HepG2 (cell line): ENCODE data around the gene PSMB2. TPM values are rescaled to one million over a fixed set of nuclear protein-coding genes. Genes with fewer than 3 reads are reported as not detected.

Experiments used
- ATAC-seq: fragments of 200-7000 bp; cut with Tn5 transposase; 3 replicates; pipeline ENCODE4 v1.9.1; 2020; ENCODE audit warnings: mild to moderate bottlenecking, moderate library complexity
- BruUV-seq: library from RNA; stranded (reverse); fragments of 400-500 nt; replicated peaks from 2 replicates; lab custom pipeline; 2021; lab: Mats Ljungman, UMichigan
- CTCF ChIA-PET: fragments of 300-600 bp; formaldehyde crosslinking; extraction: SDS; loops from one replicate; lab custom pipeline; 2021; ENCODE audit warnings: low total read pairs, inconsistent platforms, low intra/inter-chr PET ratio; lab: Yijun Ruan, JAX
- POLR2A ChIA-PET: fragments of 350-600 bp; sonication (Branson Sonifier 250); formaldehyde crosslinking; loops from one replicate; lab custom pipeline; 2020; ENCODE audit warnings: antibody characterized with exemption, inconsistent platforms; lab: Yijun Ruan, JAX
- DNase-seq: peaks from one replicate; pipeline ENCODE4 v3.0.0-alpha.2; 2015; ENCODE audit warnings: low spot score
- FAIRE-seq: peaks from 3 replicates; lab custom pipeline; 2011; peaks lifted over from hg19 to GRCh38; lab: Jason Lieb, UNC
- H2AFZ ChIP-seq: one replicate; pipeline ENCODE4 v1.6.1; 2011; ENCODE audit warnings: low read length, inconsistent platforms
- H3K27ac ChIP-seq: fragments of 300-600 bp; 3 replicates; pipeline ENCODE4 v1.8.0; 2011; ENCODE audit warnings: mixed run types, mild to moderate bottlenecking, mixed read lengths, low read length, inconsistent platforms; ENCODE audit not compliant: insufficient read depth; ENCODE audit errors: extremely low read length
- H3K27me3 ChIP-seq, 2 experiments: fragments of 200-600 bp in 1 of 2; 2 replicates in 1 of 2; 3 replicates in 1 of 2; pipeline versions ENCODE4 v1.6.0 to v1.8.0; 2011; ENCODE audit warnings: low read length in 2 of 2, mild to moderate bottlenecking in 2 of 2, moderate library complexity in 2 of 2, inconsistent platforms in 1 of 2; ENCODE audit not compliant: insufficient read depth in 2 of 2, control insufficient read depth in 1 of 2
- H3K36me3 ChIP-seq, 2 experiments: fragments of 200-600 bp in 1 of 2; replicated peaks in 1 of 2; 2 replicates in 1 of 2; 3 replicates in 1 of 2; pipeline versions ENCODE4 v1.5.1 to v1.8.0; 2011; ENCODE audit warnings: low read length in 2 of 2, inconsistent platforms in 1 of 2; ENCODE audit not compliant: insufficient read depth in 2 of 2, control insufficient read depth in 1 of 2
- H3K4me1 ChIP-seq: 2 replicates; pipeline ENCODE4 v1.5.1; 2012; ENCODE audit warnings: low read length, inconsistent platforms; ENCODE audit not compliant: insufficient read depth
- H3K4me2 ChIP-seq: 2 replicates; pipeline ENCODE4 v1.6.0; 2011; ENCODE audit warnings: low read depth, low read length, inconsistent platforms
- H3K4me3 ChIP-seq, 3 experiments: fragments of 200-600 bp in 1 of 3; sonication (generic), shearing (Covaris generic) in 1 of 3; replicated peaks in 1 of 3; 2 replicates each; pipeline ENCODE4 v1.5.1; 2011 to 2016; ENCODE audit warnings: low read length in 3 of 3, inconsistent platforms in 2 of 3, low read depth in 2 of 3, mild to moderate bottlenecking in 2 of 3, control low read depth in 1 of 3, mixed read lengths in 1 of 3; ENCODE audit not compliant: insufficient read depth in 1 of 3
- H3K79me2 ChIP-seq: one replicate; pipeline ENCODE4 v1.6.1; 2011; ENCODE audit warnings: low read length, inconsistent platforms; ENCODE audit not compliant: insufficient read depth
- H3K9ac ChIP-seq: 2 replicates; pipeline ENCODE4 v1.6.0; 2011; ENCODE audit warnings: mild to moderate bottlenecking, low read depth, low read length, inconsistent platforms; ENCODE audit not compliant: insufficient read depth
- H3K9me3 ChIP-seq: 2 replicates; pipeline ENCODE4 v1.5.1; 2012; ENCODE audit warnings: mild to moderate bottlenecking, low read length
- H4K20me1 ChIP-seq: 2 replicates; pipeline ENCODE4 v1.6.0; 2011; ENCODE audit warnings: inconsistent platforms, mild to moderate bottlenecking, low read length, moderate library complexity; ENCODE audit not compliant: insufficient read depth
- AKAP8 ChIP-seq: sonication (generic); formaldehyde crosslinking; IDR thresholded peaks from 2 replicates; pipeline ENCODE4 v1.5.1; 2020; ENCODE audit warnings: mild to moderate bottlenecking, missing genetic modification reagents
- BRCA1 ChIP-seq: sonication (generic); formaldehyde crosslinking; IDR thresholded peaks from 2 replicates; pipeline ENCODE4 v1.4.0; 2020; ENCODE audit warnings: missing genetic modification reagents
- FOXO1 ChIP-seq: sonication (generic); formaldehyde crosslinking; IDR thresholded peaks from 2 replicates; pipeline ENCODE4 v1.4.0; 2020; ENCODE audit warnings: missing genetic modification reagents
- IKZF4 ChIP-seq: sonication (generic); formaldehyde crosslinking; IDR thresholded peaks from 2 replicates; pipeline ENCODE4 v1.5.1; 2020; ENCODE audit warnings: borderline replicate concordance, mild to moderate bottlenecking, low read depth, missing genetic modification reagents; ENCODE audit errors: not compliant biosample characterization
- NFE2L1 ChIP-seq: sonication (generic); formaldehyde crosslinking; IDR thresholded peaks from 2 replicates; pipeline ENCODE4 v1.4.0; 2020; ENCODE audit warnings: missing genetic modification reagents, mild to moderate bottlenecking, borderline replicate concordance
- NR3C1 ChIP-seq: sonication (generic); formaldehyde crosslinking; IDR thresholded peaks from 2 replicates; pipeline ENCODE4 v1.4.0; 2020; ENCODE audit warnings: missing genetic modification reagents
- WGBS: methylation state at CpG from one replicate; pipeline ENCODE4 v1.1.6; 2017; ENCODE audit warnings: low lambda C conversion rate; 5-methylcytosine and 5-hydroxymethylcytosine counted together
- in situ Hi-C: cut with HindIII; loops from 2 replicates; pipeline ENCODE4 v1.10.0; 2017; ENCODE audit warnings: low pct_unique_long_range_greater_than_20kb; ENCODE audit not compliant: extremely low pct_ligation_motif_present
- intact Hi-C: fragments of 100-400 bp; cut with micrococcal nuclease; formaldehyde crosslinking; loops from one replicate; pipeline ENCODE4 v1.10.0; 2022; ENCODE audit not compliant: unreplicated experiment
- polyA plus RNA-seq, 8 experiments: library from polyadenylated mRNA; depleted of rRNA in 3 of 8; stranded (reverse) in 7 of 8; unstranded in 1 of 8; fragments of >200 nt; fragmentation: Illumina TruSeq in 4 of 8; extraction: Trizol in 4 of 8; gene quantifications; 2 replicates each; pipeline versions ENCODE4 v1.2.1 to v1.2.3, GENCODE V29; 2011 to 2016; ENCODE audit warnings: low read depth in 4 of 8, missing spikeins in 1 of 8, mixed read lengths in 1 of 8; ENCODE audit not compliant: insufficient read depth in 1 of 8
- total RNA-seq, 5 experiments: library from RNA; depleted of rRNA; stranded (reverse); fragments of >200 nt; fragmentation: Illumina TruSeq; extraction: Trizol; gene quantifications; 2 replicates each; pipeline ENCODE4 v1.2.3, GENCODE V29; 2016; ENCODE audit warnings: low read depth in 1 of 5
- TF ChIP-seq, protein P1 (sequence below): sonication (generic); formaldehyde crosslinking; IDR thresholded peaks from 2 replicates; pipeline ENCODE4 v1.5.0; 2020; ENCODE audit warnings: mild to moderate bottlenecking, missing genetic modification reagents, borderline replicate concordance
- TF ChIP-seq, protein P2 (sequence below): sonication (generic); formaldehyde crosslinking; IDR thresholded peaks from 2 replicates; pipeline ENCODE4 v1.4.0; 2020; ENCODE audit warnings: missing genetic modification reagents, borderline replicate concordance

The PSMB2 gene
- total and polyA plus RNA-seq, 2 of the 13 experiments (the other 11 are each of a cell fraction or from before 2014, with no cell fraction given), result 60.6 to 62.2 TPM

DNA sequence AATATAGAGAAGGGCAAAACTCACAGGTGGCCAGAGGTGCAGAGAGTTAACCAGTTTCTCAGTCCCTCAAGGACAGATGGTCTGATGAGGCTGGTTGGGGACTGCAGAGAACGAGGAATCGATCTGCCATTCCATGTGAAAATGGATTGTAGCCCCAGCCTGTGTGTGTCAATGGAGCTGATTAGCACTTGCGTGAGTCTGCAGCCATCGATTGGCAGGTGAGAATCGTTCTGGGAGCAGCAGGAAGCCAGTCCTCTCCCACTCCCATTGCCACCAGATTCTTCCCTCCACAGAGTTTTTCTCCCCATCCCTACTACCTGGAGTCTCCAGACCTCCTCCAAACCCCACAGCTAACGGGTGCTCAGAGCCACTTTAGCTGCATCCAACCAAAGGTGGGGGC is 18.3 kb upstream of the PSMB2 start:
- Histone ChIP-seq H3K9ac (no peak overlapping the region), H4K20me1 (no peaks in the 10 kb centered on the region), H2AFZ (no peak overlapping the region), H3K4me3 (no peak overlapping the region)
- intact Hi-C loops, result no loop called here
- in situ Hi-C loops, result no loop called here
- no peak for DNase-seq
- no peak for FAIRE-seq
- no TSS peak for BruUV-seq
- WGBS, result 2% methylated on average over 6 of the region's 6 CpGs
- ChIA-PET POLR2A (no interaction called here), CTCF (no interaction called here)
- ATAC-seq, result no peak
- TF ChIP-seq NFE2L1 (CRISPR knock-in tag) (no peak), BRCA1 (CRISPR knock-in tag) (no peak), AKAP8 (CRISPR knock-in tag) (no peak), IKZF4 (CRISPR knock-in tag) (no peak), NR3C1 (CRISPR knock-in tag) (no peak), FOXO1 (CRISPR knock-in tag) (no peak)
- TF ChIP-seq, protein P1, sequence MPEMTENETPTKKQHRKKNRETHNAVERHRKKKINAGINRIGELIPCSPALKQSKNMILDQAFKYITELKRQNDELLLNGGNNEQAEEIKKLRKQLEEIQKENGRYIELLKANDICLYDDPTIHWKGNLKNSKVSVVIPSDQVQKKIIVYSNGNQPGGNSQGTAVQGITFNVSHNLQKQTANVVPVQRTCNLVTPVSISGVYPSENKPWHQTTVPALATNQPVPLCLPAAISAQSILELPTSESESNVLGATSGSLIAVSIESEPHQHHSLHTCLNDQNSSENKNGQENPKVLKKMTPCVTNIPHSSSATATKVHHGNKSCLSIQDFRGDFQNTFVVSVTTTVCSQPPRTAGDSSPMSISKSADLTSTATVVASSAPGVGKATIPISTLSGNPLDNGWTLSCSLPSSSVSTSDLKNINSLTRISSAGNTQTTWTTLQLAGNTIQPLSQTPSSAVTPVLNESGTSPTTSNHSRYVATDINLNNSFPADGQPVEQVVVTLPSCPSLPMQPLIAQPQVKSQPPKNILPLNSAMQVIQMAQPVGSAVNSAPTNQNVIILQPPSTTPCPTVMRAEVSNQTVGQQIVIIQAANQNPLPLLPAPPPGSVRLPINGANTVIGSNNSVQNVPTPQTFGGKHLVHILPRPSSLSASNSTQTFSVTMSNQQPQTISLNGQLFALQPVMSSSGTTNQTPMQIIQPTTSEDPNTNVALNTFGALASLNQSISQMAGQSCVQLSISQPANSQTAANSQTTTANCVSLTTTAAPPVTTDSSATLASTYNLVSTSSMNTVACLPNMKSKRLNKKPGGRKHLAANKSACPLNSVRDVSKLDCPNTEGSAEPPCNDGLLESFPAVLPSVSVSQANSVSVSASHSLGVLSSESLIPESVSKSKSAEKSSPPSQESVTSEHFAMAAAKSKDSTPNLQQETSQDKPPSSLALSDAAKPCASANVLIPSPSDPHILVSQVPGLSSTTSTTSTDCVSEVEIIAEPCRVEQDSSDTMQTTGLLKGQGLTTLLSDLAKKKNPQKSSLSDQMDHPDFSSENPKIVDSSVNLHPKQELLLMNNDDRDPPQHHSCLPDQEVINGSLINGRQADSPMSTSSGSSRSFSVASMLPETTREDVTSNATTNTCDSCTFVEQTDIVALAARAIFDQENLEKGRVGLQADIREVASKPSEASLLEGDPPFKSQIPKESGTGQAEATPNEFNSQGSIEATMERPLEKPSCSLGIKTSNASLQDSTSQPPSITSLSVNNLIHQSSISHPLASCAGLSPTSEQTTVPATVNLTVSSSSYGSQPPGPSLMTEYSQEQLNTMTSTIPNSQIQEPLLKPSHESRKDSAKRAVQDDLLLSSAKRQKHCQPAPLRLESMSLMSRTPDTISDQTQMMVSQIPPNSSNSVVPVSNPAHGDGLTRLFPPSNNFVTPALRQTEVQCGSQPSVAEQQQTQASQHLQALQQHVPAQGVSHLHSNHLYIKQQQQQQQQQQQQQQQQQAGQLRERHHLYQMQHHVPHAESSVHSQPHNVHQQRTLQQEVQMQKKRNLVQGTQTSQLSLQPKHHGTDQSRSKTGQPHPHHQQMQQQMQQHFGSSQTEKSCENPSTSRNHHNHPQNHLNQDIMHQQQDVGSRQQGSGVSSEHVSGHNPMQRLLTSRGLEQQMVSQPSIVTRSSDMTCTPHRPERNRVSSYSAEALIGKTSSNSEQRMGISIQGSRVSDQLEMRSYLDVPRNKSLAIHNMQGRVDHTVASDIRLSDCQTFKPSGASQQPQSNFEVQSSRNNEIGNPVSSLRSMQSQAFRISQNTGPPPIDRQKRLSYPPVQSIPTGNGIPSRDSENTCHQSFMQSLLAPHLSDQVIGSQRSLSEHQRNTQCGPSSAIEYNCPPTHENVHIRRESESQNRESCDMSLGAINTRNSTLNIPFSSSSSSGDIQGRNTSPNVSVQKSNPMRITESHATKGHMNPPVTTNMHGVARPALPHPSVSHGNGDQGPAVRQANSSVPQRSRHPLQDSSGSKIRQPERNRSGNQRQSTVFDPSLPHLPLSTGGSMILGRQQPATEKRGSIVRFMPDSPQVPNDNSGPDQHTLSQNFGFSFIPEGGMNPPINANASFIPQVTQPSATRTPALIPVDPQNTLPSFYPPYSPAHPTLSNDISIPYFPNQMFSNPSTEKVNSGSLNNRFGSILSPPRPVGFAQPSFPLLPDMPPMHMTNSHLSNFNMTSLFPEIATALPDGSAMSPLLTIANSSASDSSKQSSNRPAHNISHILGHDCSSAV (CRISPR knock-in tag), result no peak
- TF ChIP-seq, protein P2, sequence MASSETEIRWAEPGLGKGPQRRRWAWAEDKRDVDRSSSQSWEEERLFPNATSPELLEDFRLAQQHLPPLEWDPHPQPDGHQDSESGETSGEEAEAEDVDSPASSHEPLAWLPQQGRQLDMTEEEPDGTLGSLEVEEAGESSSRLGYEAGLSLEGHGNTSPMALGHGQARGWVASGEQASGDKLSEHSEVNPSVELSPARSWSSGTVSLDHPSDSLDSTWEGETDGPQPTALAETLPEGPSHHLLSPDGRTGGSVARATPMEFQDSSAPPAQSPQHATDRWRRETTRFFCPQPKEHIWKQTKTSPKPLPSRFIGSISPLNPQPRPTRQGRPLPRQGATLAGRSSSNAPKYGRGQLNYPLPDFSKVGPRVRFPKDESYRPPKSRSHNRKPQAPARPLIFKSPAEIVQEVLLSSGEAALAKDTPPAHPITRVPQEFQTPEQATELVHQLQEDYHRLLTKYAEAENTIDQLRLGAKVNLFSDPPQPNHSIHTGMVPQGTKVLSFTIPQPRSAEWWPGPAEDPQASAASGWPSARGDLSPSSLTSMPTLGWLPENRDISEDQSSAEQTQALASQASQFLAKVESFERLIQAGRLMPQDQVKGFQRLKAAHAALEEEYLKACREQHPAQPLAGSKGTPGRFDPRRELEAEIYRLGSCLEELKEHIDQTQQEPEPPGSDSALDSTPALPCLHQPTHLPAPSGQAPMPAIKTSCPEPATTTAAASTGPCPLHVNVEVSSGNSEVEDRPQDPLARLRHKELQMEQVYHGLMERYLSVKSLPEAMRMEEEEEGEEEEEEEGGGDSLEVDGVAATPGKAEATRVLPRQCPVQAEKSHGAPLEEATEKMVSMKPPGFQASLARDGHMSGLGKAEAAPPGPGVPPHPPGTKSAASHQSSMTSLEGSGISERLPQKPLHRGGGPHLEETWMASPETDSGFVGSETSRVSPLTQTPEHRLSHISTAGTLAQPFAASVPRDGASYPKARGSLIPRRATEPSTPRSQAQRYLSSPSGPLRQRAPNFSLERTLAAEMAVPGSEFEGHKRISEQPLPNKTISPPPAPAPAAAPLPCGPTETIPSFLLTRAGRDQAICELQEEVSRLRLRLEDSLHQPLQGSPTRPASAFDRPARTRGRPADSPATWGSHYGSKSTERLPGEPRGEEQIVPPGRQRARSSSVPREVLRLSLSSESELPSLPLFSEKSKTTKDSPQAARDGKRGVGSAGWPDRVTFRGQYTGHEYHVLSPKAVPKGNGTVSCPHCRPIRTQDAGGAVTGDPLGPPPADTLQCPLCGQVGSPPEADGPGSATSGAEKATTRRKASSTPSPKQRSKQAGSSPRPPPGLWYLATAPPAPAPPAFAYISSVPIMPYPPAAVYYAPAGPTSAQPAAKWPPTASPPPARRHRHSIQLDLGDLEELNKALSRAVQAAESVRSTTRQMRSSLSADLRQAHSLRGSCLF (CRISPR knock-in tag), result no peak
- TF ChIP-seq, all 625 proteins: peak for 0
- Histone ChIP-seq H3K27me3 (no peaks in the 10 kb centered on the region; a peak in 2 of 5 replicates), H3K4me1 (no peaks in the 10 kb centered on the region), H3K27ac (no peak overlapping the region), H3K9me3 (no peaks in the 10 kb centered on the region), H3K4me2 (no peak overlapping the region), H3K79me2 (no peaks in the 10 kb centered on the region), H3K36me3 (no peaks in the 10 kb centered on the region)
